Astrocyte (in vitro differentiated cells and primary cell): ENCODE data around the gene ME3. TPM values are rescaled to one million over a fixed set of nuclear protein-coding genes. Genes with fewer than 3 reads are reported as not detected.

Experiments
- DNase-seq: peaks from one replicate; pipeline ENCODE4 v3.0.0-alpha.2; 2010; ENCODE audit warnings: low read depth
- FAIRE-seq: peaks from 2 replicates; lab custom pipeline; 2011; peaks lifted over from hg19 to GRCh38; lab: Jason Lieb, UNC
- H2AFZ ChIP-seq: 2 replicates; pipeline ENCODE4 v1.6.0; 2012; ENCODE audit warnings: low read depth, low read length, inconsistent platforms
- H3K27ac ChIP-seq: 2 replicates; pipeline ENCODE4 v1.5.1; 2011; ENCODE audit warnings: low read depth, low read length, inconsistent platforms
- H3K27me3 ChIP-seq: 2 replicates; pipeline ENCODE4 v1.6.0; 2011; ENCODE audit warnings: low read length, inconsistent platforms; ENCODE audit not compliant: insufficient read depth
- H3K36me3 ChIP-seq: 2 replicates; pipeline ENCODE4 v1.5.1; 2011; ENCODE audit warnings: low read length, inconsistent platforms; ENCODE audit not compliant: insufficient read depth
- H3K4me1 ChIP-seq: 2 replicates; pipeline ENCODE4 v1.5.1; 2011; ENCODE audit warnings: low read length, inconsistent platforms; ENCODE audit not compliant: insufficient read depth
- H3K4me2 ChIP-seq: 2 replicates; pipeline ENCODE4 v1.6.0; 2012; ENCODE audit warnings: low read length, inconsistent platforms
- H3K4me3 ChIP-seq: 2 replicates; pipeline ENCODE4 v1.5.1; 2011; ENCODE audit warnings: low read depth, mild to moderate bottlenecking, low read length, inconsistent platforms; ENCODE audit not compliant: insufficient read depth
- H3K79me2 ChIP-seq: 2 replicates; pipeline ENCODE4 v1.6.0; 2012; ENCODE audit warnings: mild to moderate bottlenecking, low read length, inconsistent platforms; ENCODE audit not compliant: insufficient read depth
- H3K9ac ChIP-seq: 2 replicates; pipeline ENCODE4 v1.6.0; 2012; ENCODE audit warnings: mild to moderate bottlenecking, low read length, inconsistent platforms
- H3K9me3 ChIP-seq: 2 replicates; pipeline ENCODE4 v1.5.1; 2012; ENCODE audit warnings: low read depth, mild to moderate bottlenecking, low read length, inconsistent platforms; ENCODE audit not compliant: insufficient read depth
- H4K20me1 ChIP-seq: 2 replicates; pipeline ENCODE4 v1.6.0; 2012; ENCODE audit warnings: low read length, inconsistent platforms; ENCODE audit not compliant: insufficient read depth
- H3K27ac Mint-ChIP-seq: one replicate; pipeline ENCODE4 v1.8.0; 2021; ENCODE audit warnings: mild to moderate bottlenecking, mixed read lengths; ENCODE audit not compliant: unreplicated experiment
- H3K27me3 Mint-ChIP-seq: one replicate; pipeline ENCODE4 v1.8.0; 2021; ENCODE audit warnings: low read depth, mixed read lengths; ENCODE audit not compliant: unreplicated experiment
- H3K36me3 Mint-ChIP-seq: one replicate; pipeline ENCODE4 v1.8.0; 2021; ENCODE audit warnings: low read depth, mixed read lengths; ENCODE audit not compliant: unreplicated experiment
- H3K4me1 Mint-ChIP-seq: one replicate; pipeline ENCODE4 v1.8.0; 2021; ENCODE audit warnings: low read depth, mixed read lengths; ENCODE audit not compliant: unreplicated experiment
- H3K4me3 Mint-ChIP-seq: one replicate; pipeline ENCODE4 v1.8.0; 2021; ENCODE audit warnings: mild to moderate bottlenecking, moderate library complexity, mixed read lengths; ENCODE audit not compliant: unreplicated experiment
- H3K9me3 Mint-ChIP-seq: one replicate; pipeline ENCODE4 v1.8.0; 2021; ENCODE audit warnings: mild to moderate bottlenecking, mixed read lengths; ENCODE audit not compliant: unreplicated experiment
- CTCF ChIP-seq: IDR thresholded peaks from 2 replicates; pipeline ENCODE4 v1.5.1; 2011; ENCODE audit warnings: low read depth, mild to moderate bottlenecking, inconsistent platforms, low read length, moderate library complexity; ENCODE audit not compliant: insufficient read depth
- EZH2 ChIP-seq: IDR thresholded peaks from 2 replicates; pipeline ENCODE4 v1.6.1; 2012; ENCODE audit warnings: mild to moderate bottlenecking, low read length, inconsistent platforms; ENCODE audit not compliant: insufficient read depth
- total RNA-seq: library from RNA; stranded (reverse); gene quantifications from 2 replicates; pipeline ENCODE4 v1.2.1, GENCODE V29; 2021

Gene ME3
- total RNA-seq, 1 donor from 2014 or later: 28.6 TPM

DNA sequence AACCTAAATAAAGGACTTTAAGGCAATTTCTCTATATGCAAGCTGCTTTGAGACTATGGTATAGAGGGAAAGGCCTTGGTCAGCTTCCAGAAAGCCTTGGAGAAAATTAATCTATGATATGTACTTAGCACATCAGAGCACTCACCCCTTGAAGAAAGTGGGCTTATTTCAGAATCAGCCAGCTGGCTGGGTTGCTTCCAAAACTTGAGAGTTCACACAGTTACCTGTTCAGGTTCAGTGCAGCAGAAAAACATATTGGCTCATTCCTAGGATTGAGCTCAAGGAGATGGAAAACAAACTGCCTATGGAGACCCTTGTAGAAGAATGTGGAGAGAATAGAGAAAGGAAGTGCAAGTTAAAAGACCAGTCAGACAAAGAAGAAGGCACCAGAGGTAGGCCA lies 275.1 kb downstream of the ME3 start:
- Histone ChIP-seq H3K9ac (no peak overlapping the region), H3K27me3 (no peaks in the 10 kb centered on the region), H3K36me3 (no peaks in the 10 kb centered on the region), H3K9me3 (no peaks in the 10 kb centered on the region), H3K4me1 (peaks cover 19% of the 10 kb centered on the region), H3K4me2 (no peak overlapping the region), H4K20me1 (no peaks in the 10 kb centered on the region), H3K79me2 (no peaks in the 10 kb centered on the region), H2AFZ (no peak overlapping the region), H3K4me3 (no peak overlapping the region), H3K27ac (no peak overlapping the region)
- H3K27ac Mint-ChIP-seq: no peak overlapping the region
- no peak for TF ChIP-seq CTCF
- TF ChIP-seq EZH2: no peak
- DNase-seq (no peak), FAIRE-seq (no peak)
- H3K4me1 Mint-ChIP-seq: peaks cover 13% of the 10 kb centered on the region
- no peaks in the 10 kb centered on the region for H3K36me3 Mint-ChIP-seq
- H3K4me3 Mint-ChIP-seq: no peak overlapping the region
- H3K27me3 Mint-ChIP-seq: no peaks in the 10 kb centered on the region
- no peaks in the 10 kb centered on the region for H3K9me3 Mint-ChIP-seq

DNA sequence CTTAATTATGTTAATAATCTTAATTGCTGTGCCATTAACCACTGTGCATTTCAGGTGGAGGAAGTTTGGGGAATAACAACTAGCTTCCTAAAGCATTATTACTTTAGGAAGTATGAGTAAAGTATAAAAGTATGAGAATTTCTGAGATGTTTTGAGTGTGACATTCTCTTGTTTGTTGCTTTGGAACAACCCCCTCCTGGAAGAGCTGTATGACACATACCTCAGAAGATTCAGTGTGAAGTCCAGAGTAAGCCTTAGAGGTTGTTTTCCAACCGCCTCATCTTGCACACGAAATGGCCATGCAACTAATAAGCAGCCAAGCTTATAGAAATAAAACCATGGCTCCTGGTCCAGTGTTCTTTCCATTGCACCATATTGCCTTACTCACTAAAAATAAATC lies 276.0 kb downstream of the ME3 start:
- DNase-seq (peak; percentile 68), FAIRE-seq (peak; percentile 72)
- no peaks in the 10 kb centered on the region for H3K9me3 Mint-ChIP-seq
- no peak overlapping the region for H3K4me3 ChIP-seq
- TF ChIP-seq EZH2 (no peak), CTCF (no peak)
- peaks cover 19% of the 10 kb centered on the region for H3K4me1 ChIP-seq
- H3K27me3 Mint-ChIP-seq: no peaks in the 10 kb centered on the region
- H3K9ac ChIP-seq: no peak overlapping the region
- H3K36me3 ChIP-seq: no peaks in the 10 kb centered on the region
- peak overlapping the region; percentile 61 for H3K4me2 ChIP-seq
- no peaks in the 10 kb centered on the region for H3K79me2 ChIP-seq
- peak overlapping the region; percentile 0 for H3K4me3 Mint-ChIP-seq
- no peak overlapping the region for H2AFZ ChIP-seq
- no peaks in the 10 kb centered on the region for H3K9me3 ChIP-seq
- no peaks in the 10 kb centered on the region for H3K27me3 ChIP-seq
- peaks cover 13% of the 10 kb centered on the region for H3K4me1 Mint-ChIP-seq
- no peak overlapping the region for H3K27ac Mint-ChIP-seq
- no peaks in the 10 kb centered on the region for H4K20me1 ChIP-seq
- H3K36me3 Mint-ChIP-seq: no peaks in the 10 kb centered on the region
- H3K27ac ChIP-seq: peak overlapping the region; percentile 16

GRCh38 chr11:86395061-86395551 lies 277.3 kb downstream of the ME3 start:
- Histone ChIP-seq H3K79me2 (no peaks in the 10 kb centered on the region), H2AFZ (peak overlapping the region; percentile 39), H3K27me3 (no peaks in the 10 kb centered on the region), H3K9ac (peak overlapping the region; percentile 9), H3K27ac (peak overlapping the region; percentile 28), H4K20me1 (no peaks in the 10 kb centered on the region), H3K9me3 (no peaks in the 10 kb centered on the region), H3K4me3 (no peak overlapping the region), H3K4me2 (peak overlapping the region; percentile 56), H3K4me1 (peaks cover 19% of the 10 kb centered on the region), H3K36me3 (no peaks in the 10 kb centered on the region)
- H3K36me3 Mint-ChIP-seq: no peaks in the 10 kb centered on the region
- H3K4me1 Mint-ChIP-seq: peaks cover 13% of the 10 kb centered on the region
- peak overlapping the region; percentile 55 for H3K27ac Mint-ChIP-seq
- H3K9me3 Mint-ChIP-seq: no peaks in the 10 kb centered on the region
- TF ChIP-seq EZH2 (no peak), CTCF (no peak)
- FAIRE-seq: no peak
- H3K27me3 Mint-ChIP-seq: no peaks in the 10 kb centered on the region
- H3K4me3 Mint-ChIP-seq: peak overlapping the region; percentile 35
- peak; percentile 33 for DNase-seq

Other genes starting within 250 kb of the ME3 start
- gene PRSS23, start 127.9 kb upstream of the ME3 start, total RNA-seq: 680 and 717 TPM in 2 replicates